ENCODE data around the gene CFAP53. TPM values are rescaled to one million over a fixed set of nuclear protein-coding genes. Genes with fewer than 3 reads are reported as not detected.
A peak's percentile ranks its signal among the peaks of the same experiment; 100 is the strongest.

The CFAP53 gene
- total RNA-seq, 1 experiment from 2014 or later = 0.94 TPM

DNA sequence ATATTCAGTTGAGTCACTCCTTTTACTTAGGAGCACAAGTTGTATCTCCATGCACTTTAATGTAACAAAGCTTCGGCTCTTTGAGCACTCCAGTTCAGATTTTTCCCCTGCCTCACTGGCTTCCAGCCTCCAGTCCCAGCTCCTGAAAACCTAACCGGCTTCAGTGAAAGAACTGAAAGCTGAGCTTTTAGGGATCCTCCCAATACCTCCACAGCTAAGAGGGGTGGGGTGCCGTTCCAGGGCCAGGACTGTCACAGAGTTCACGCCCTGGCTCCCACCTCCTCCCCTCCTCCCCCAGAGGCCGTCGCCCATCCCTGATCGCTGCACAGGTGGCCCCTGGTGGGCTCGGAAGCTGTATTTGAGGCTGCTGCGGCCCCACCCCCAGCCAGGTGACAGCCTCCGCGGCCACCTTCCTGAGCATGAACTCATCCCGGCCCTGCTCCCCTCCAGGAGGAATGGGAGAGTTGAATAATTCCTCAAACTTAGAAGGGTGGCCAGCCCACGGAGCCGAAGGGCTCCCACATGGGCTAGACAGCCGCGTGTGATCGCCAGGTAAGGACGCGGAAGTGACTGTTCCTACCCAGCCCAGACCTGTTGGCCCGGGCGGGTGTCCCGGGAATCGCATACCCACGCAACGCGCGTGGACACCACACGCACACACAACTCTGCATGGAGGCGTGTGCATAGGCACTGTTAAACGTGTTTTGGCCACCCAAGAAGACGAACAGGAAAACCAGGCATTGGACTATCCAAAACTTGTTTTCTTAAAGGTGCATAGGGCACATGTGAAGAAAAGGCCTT is 73.1 kb downstream of the CFAP53 start:
- TF ChIP-seq, protein P1, sequence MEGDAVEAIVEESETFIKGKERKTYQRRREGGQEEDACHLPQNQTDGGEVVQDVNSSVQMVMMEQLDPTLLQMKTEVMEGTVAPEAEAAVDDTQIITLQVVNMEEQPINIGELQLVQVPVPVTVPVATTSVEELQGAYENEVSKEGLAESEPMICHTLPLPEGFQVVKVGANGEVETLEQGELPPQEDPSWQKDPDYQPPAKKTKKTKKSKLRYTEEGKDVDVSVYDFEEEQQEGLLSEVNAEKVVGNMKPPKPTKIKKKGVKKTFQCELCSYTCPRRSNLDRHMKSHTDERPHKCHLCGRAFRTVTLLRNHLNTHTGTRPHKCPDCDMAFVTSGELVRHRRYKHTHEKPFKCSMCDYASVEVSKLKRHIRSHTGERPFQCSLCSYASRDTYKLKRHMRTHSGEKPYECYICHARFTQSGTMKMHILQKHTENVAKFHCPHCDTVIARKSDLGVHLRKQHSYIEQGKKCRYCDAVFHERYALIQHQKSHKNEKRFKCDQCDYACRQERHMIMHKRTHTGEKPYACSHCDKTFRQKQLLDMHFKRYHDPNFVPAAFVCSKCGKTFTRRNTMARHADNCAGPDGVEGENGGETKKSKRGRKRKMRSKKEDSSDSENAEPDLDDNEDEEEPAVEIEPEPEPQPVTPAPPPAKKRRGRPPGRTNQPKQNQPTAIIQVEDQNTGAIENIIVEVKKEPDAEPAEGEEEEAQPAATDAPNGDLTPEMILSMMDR (IDR thresholded peaks at IDR 0.05; ENCODE audit: unreplicated experiment) = no peak
- no TSS peak for BruUV-seq (replicated peaks)
- H3K36me3 Mint-ChIP-seq (ENCODE audit: insufficient read depth, unreplicated experiment) = peaks cover 29% of the 10 kb centered on the region
- peaks cover 13% of the 10 kb centered on the region for H3K27me3 Mint-ChIP-seq (ENCODE audit: unreplicated experiment)
- intact Hi-C loops (cut with micrococcal nuclease; ENCODE audit: unreplicated experiment) = loop anchor here (2.0 to 5.0 kb wide), 3 partner anchors 51 to 136 kb away; no protein-coding TSS in a partner anchor
- peak overlapping the region; percentile 82 for H3K27ac Mint-ChIP-seq (ENCODE audit: unreplicated experiment)
- peak overlapping the region; percentile 96 for H3K4me3 Mint-ChIP-seq (ENCODE audit: low read depth, unreplicated experiment)
- H3K9me3 Mint-ChIP-seq (ENCODE audit: low read depth, unreplicated experiment) = no peaks in the 10 kb centered on the region
- peaks cover 50% of the 10 kb centered on the region for H3K4me1 Mint-ChIP-seq (ENCODE audit: low read depth, unreplicated experiment)
- peak; percentile 37 for DNase-seq
- CTCF ChIA-PET = interaction anchor here (0.9 kb wide), 1 partner anchor 95 kb away, joined by 3 read pairs; no protein-coding TSS in a partner anchor

DNA sequence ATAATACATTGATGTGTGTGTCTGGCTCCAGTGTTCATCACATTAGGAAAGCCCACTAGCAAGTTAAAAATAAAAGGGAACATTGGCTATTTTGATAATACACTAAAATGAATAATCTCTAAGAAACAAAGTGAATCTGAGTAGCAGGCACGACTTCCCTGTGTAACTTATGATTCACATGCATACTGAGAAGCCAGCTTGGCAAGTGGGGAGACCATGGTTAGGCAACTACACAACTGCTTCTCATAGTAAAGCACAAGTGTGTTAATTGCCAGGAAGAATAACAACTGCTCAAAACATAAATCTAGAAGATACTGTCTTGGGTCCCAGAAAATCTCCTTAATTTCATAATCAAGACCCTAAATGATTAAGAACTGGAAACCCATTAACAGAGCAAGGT is 75.4 kb downstream of the CFAP53 start:
- Mint-ChIP-seq H3K4me3 (ENCODE audit: low read depth, unreplicated experiment) (no peak overlapping the region), H3K9me3 (ENCODE audit: low read depth, unreplicated experiment) (no peaks in the 10 kb centered on the region), H3K4me1 (ENCODE audit: low read depth, unreplicated experiment) (peaks cover 55% of the 10 kb centered on the region), H3K27ac (ENCODE audit: unreplicated experiment) (no peak overlapping the region), H3K27me3 (ENCODE audit: unreplicated experiment) (peaks cover 1% of the 10 kb centered on the region), H3K36me3 (ENCODE audit: insufficient read depth, unreplicated experiment) (peaks cover 29% of the 10 kb centered on the region)
- DNase-seq = peak; percentile 19
- BruUV-seq (replicated peaks) = no TSS peak
- CTCF ChIA-PET = interaction anchor here (1.1 kb wide), 1 partner anchor 76 kb away, joined by 3 read pairs; no protein-coding TSS in a partner anchor
- TF ChIP-seq, protein P1 (IDR thresholded peaks at IDR 0.05; ENCODE audit: unreplicated experiment) = no peak
- intact Hi-C loops (cut with micrococcal nuclease; ENCODE audit: unreplicated experiment) = loop anchor here (5.0 kb wide), 2 partner anchors 49 to 64 kb away; no protein-coding TSS in a partner anchor

DNA sequence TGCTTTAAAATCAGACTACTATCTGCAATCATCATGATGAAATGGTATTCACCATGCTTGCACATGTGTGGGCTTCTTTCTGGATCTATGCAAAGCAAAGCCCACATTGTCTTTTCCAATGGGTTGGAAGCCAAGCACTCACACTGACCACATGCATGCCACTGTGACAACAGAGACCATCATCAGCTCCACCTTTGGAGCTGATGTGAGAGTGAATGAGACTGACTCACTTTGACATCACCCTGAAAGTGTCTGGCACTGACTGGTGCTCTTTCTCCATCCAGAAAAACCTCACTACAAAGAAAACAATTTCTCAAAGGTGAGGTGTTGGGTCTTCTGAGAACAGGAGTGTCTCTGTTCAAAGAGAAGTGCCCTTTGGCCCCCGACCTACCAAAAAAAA is 76.1 kb downstream of the CFAP53 start:
- BruUV-seq (replicated peaks) = no TSS peak
- CTCF ChIA-PET = no interaction called here
- intact Hi-C loops (cut with micrococcal nuclease; ENCODE audit: unreplicated experiment) = loop anchor here (5.0 kb wide), 2 partner anchors 48 to 63 kb away; no protein-coding TSS in a partner anchor
- Mint-ChIP-seq H3K27ac (ENCODE audit: unreplicated experiment) (no peak overlapping the region), H3K9me3 (ENCODE audit: low read depth, unreplicated experiment) (no peaks in the 10 kb centered on the region), H3K4me1 (ENCODE audit: low read depth, unreplicated experiment) (peaks cover 48% of the 10 kb centered on the region), H3K4me3 (ENCODE audit: low read depth, unreplicated experiment) (no peak overlapping the region), H3K27me3 (ENCODE audit: unreplicated experiment) (no peaks in the 10 kb centered on the region), H3K36me3 (ENCODE audit: insufficient read depth, unreplicated experiment) (peaks cover 24% of the 10 kb centered on the region)
- DNase-seq = no peak
- TF ChIP-seq, protein P1 (IDR thresholded peaks at IDR 0.05; ENCODE audit: unreplicated experiment) = no peak

DNA sequence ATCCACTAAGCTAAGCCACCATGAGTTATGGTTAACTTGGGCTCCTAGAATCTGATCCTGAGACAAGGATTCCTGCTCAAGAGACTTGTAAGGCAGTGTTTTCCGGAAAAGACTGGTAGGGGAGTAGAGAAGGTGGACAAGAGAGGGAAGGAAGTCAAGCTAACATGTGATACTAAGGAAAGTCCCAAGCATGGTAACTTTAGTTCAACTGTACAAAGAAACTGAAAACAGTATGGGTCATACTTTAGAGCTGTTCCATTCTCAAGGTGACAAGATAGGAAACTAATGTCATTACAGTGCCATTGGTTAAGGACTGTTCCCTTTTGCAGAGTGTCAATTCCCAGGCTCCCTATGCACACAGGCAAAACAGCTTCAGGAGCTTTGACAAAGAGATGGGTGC is 77.1 kb downstream of the CFAP53 start:
- Mint-ChIP-seq H3K36me3 (ENCODE audit: insufficient read depth, unreplicated experiment) (peaks cover 16% of the 10 kb centered on the region), H3K27ac (ENCODE audit: unreplicated experiment) (no peak overlapping the region), H3K4me3 (ENCODE audit: low read depth, unreplicated experiment) (no peak overlapping the region), H3K27me3 (ENCODE audit: unreplicated experiment) (no peaks in the 10 kb centered on the region), H3K9me3 (ENCODE audit: low read depth, unreplicated experiment) (no peaks in the 10 kb centered on the region), H3K4me1 (ENCODE audit: low read depth, unreplicated experiment) (peaks cover 50% of the 10 kb centered on the region)
- TF ChIP-seq, protein P1 (IDR thresholded peaks at IDR 0.05; ENCODE audit: unreplicated experiment) = no peak
- BruUV-seq (replicated peaks) = no TSS peak
- CTCF ChIA-PET = no interaction called here
- intact Hi-C loops (cut with micrococcal nuclease; ENCODE audit: unreplicated experiment) = no loop called here
- DNase-seq = no peak
